Natural killer cell (primary cell): Measurements from ENCODE around the gene MAN1A1. TPM values are rescaled to one million over a fixed set of nuclear protein-coding genes. Genes with fewer than 3 reads are reported as not detected.

ENCODE experiments used
- ATAC-seq, 3 donors: fragments of 150-1000 bp in 2 of 3; fragments of 200-7000 bp in 1 of 3; cut with Tn5 transposase; 1 replicate in 1 of 3; 2 replicates in 2 of 3; pipeline ENCODE4 v1.10.0; 2021; ENCODE audit warnings: mild to moderate bottlenecking in 2 of 3, moderate library complexity in 2 of 3
- DNase-seq, 2 donors: peaks; one replicate each; pipeline versions ENCODE4 v3.0.0 to v3.0.0-alpha.2; 2013 to 2021; ENCODE audit warnings: mixed read lengths in 1 of 2
- H3K27ac ChIP-seq: one replicate; pipeline ENCODE4 v1.5.1; 2013; ENCODE audit warnings: mild to moderate bottlenecking, low read length
- H3K27me3 ChIP-seq: one replicate; pipeline ENCODE4 v1.6.1; 2013; ENCODE audit warnings: low read length; ENCODE audit not compliant: control insufficient read depth, insufficient read depth
- H3K36me3 ChIP-seq: one replicate; pipeline ENCODE4 v1.6.1; 2013; ENCODE audit warnings: low read length; ENCODE audit not compliant: control insufficient read depth, insufficient read depth
- H3K4me1 ChIP-seq: one replicate; pipeline ENCODE4 v1.6.1; 2013; ENCODE audit warnings: low read length; ENCODE audit not compliant: control insufficient read depth, insufficient read depth
- H3K4me3 ChIP-seq: one replicate; pipeline ENCODE4 v1.5.1; 2013; ENCODE audit warnings: low read length
- H3K9me3 ChIP-seq: one replicate; pipeline ENCODE4 v1.6.1; 2013; ENCODE audit warnings: low read length; ENCODE audit not compliant: control insufficient read depth, insufficient read depth
- H3K27ac Mint-ChIP-seq, 2 donors: one replicate each; pipeline ENCODE4 v1.8.0; 2022; ENCODE audit warnings: mild to moderate bottlenecking in 2 of 2, mixed read lengths in 2 of 2, moderate library complexity in 1 of 2
- H3K27me3 Mint-ChIP-seq, 2 donors: one replicate each; pipeline ENCODE4 v1.8.0; 2022; ENCODE audit warnings: low read depth in 2 of 2, mixed read lengths in 2 of 2
- H3K36me3 Mint-ChIP-seq: one replicate; pipeline ENCODE4 v1.8.0; 2022; ENCODE audit warnings: mixed read lengths
- H3K4me1 Mint-ChIP-seq, 2 donors: one replicate each; pipeline ENCODE4 v1.8.0; 2022; ENCODE audit warnings: mixed read lengths in 2 of 2
- H3K4me3 Mint-ChIP-seq: one replicate; pipeline ENCODE4 v1.8.0; 2022; ENCODE audit warnings: mild to moderate bottlenecking, moderate library complexity, mixed read lengths
- H3K9me3 Mint-ChIP-seq, 2 donors: one replicate each; pipeline ENCODE4 v1.8.0; 2022; ENCODE audit warnings: mixed read lengths in 2 of 2
- WGBS: methylation state at CpG from one replicate; pipeline ENCODE4 v1.1.7; 2013; ENCODE audit warnings: missing lambda C conversion rate; ENCODE audit not compliant: insufficient coverage; 5-methylcytosine and 5-hydroxymethylcytosine counted together
- intact Hi-C: fragments of 100-400 bp; cut with micrococcal nuclease; formaldehyde crosslinking; loops from one replicate; pipeline ENCODE4 v1.14.2; 2022
- total RNA-seq, 4 donors: library from RNA; stranded (reverse); fragments of 120-200 nt in 1 of 4; gene quantifications; one replicate each; pipeline versions ENCODE4 v1.2.3 to v1.2.4, GENCODE V29; 2013 to 2022
- TF ChIP-seq, protein P1 (sequence below): fragments of 200-600 bp; IDR thresholded peaks from one replicate; pipeline ENCODE4 v1.8.0; 2022; ENCODE audit warnings: antibody characterized with exemption

Gene MAN1A1
- total RNA-seq, 3 donors from 2014 or later (not counting 1 experiment from before 2014, with no cell fraction given) = 45.6 to 54.6 (median 53.6) TPM

DNA sequence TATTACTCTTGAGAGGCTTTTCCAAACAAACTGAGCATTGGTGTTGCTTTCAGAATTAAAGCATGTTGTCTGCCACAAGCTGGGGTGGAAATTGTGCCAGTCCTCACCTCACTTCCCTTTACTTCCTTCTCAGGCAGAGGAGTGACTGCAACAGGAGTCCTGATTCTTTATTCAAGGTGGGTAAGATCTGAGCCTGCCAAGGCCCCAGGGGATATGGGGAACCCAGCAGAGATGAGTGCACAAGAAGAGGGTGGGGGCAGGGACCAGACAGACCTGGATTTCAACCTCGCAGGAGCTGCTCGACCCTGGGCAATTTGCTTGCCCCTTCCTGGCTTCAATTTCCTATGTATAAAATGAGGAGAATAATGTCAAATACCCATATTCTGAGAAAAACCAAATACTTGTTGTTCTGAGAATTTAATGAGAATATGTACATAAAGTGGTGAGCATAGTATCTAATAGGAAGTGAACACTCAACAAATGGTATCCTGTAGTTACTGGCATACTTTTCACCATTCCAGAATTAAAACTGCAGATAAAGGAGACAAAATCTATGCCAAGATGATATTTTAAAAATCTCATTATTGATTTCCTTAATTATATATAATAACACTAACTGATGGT lies 17.8 kb downstream of the MAN1A1 start:
- intact Hi-C loops = loop anchor here (2.0 kb wide), 1 partner anchor 19 kb away; no protein-coding TSS in a partner anchor
- TF ChIP-seq, protein P1, sequence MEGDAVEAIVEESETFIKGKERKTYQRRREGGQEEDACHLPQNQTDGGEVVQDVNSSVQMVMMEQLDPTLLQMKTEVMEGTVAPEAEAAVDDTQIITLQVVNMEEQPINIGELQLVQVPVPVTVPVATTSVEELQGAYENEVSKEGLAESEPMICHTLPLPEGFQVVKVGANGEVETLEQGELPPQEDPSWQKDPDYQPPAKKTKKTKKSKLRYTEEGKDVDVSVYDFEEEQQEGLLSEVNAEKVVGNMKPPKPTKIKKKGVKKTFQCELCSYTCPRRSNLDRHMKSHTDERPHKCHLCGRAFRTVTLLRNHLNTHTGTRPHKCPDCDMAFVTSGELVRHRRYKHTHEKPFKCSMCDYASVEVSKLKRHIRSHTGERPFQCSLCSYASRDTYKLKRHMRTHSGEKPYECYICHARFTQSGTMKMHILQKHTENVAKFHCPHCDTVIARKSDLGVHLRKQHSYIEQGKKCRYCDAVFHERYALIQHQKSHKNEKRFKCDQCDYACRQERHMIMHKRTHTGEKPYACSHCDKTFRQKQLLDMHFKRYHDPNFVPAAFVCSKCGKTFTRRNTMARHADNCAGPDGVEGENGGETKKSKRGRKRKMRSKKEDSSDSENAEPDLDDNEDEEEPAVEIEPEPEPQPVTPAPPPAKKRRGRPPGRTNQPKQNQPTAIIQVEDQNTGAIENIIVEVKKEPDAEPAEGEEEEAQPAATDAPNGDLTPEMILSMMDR = no peak
- Histone ChIP-seq H3K9me3 (no peaks in the 10 kb centered on the region), H3K27ac (peak overlapping the region; percentile 70), H3K27me3 (no peaks in the 10 kb centered on the region), H3K4me3 (no peak overlapping the region), H3K4me1 (peaks cover 10% of the 10 kb centered on the region), H3K36me3 (no peaks in the 10 kb centered on the region)
- WGBS = 0% methylated on average over 1 of the region's 2 CpGs
- ATAC-seq (peak in 1 of 3 donors; percentile 34), DNase-seq (no peak)
- peaks cover 68 to 78% of the 10 kb centered on the region in 2 donors for H3K4me1 Mint-ChIP-seq
- no peaks in the 10 kb centered on the region for H3K36me3 Mint-ChIP-seq
- no peaks in the 10 kb centered on the region for H3K27me3 Mint-ChIP-seq
- H3K27ac Mint-ChIP-seq = peak overlapping the region in 1 of 2 donors; percentile 72
- no peaks in the 10 kb centered on the region for H3K9me3 Mint-ChIP-seq
- H3K4me3 Mint-ChIP-seq = no peak overlapping the region

DNA sequence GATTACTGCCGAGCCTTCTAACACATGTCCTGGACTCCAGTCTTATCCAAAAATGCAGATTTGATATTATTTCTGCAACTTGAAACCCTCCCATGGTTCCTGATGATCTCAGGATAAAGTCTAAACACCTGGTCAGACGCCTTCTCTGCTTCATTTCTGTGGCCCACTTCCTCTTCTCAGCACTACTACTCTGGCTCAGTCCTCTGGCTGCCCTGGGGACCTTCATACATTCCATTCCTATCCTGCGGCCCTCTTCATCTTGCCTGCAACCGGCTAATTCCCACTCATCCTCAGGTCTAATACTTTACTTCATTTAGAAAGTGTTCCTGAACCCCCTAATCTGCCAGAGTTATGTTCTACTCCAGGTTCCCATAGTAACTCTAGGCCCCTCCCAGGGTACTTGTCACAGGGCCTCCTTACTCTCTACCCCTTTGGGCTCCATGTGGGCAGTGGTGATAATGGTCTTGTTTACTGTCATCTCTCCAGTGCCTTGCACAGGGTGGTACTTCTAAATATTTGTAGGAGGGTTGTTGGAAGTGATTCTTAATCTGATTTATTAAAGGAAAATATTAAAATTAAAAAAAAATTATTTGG lies 18.9 kb downstream of the MAN1A1 start:
- H3K4me1 ChIP-seq = peaks cover 14% of the 10 kb centered on the region
- no peaks in the 10 kb centered on the region for H3K9me3 ChIP-seq
- H3K4me1 Mint-ChIP-seq = peaks cover 74 to 81% of the 10 kb centered on the region in 2 donors
- TF ChIP-seq, protein P1 = no peak
- no peaks in the 10 kb centered on the region for H3K27me3 Mint-ChIP-seq
- peak overlapping the region; percentile 15 to 43 for H3K27ac Mint-ChIP-seq
- H3K4me3 ChIP-seq = no peak overlapping the region
- no peaks in the 10 kb centered on the region for H3K27me3 ChIP-seq
- H3K4me3 Mint-ChIP-seq = no peak overlapping the region
- intact Hi-C loops = no loop called here
- no peak for ATAC-seq
- WGBS = 77% methylated on average over 4 of the region's 4 CpGs
- no peak for DNase-seq
- H3K36me3 Mint-ChIP-seq = no peaks in the 10 kb centered on the region
- no peak overlapping the region for H3K27ac ChIP-seq
- no peaks in the 10 kb centered on the region for H3K9me3 Mint-ChIP-seq
- H3K36me3 ChIP-seq = no peaks in the 10 kb centered on the region

DNA sequence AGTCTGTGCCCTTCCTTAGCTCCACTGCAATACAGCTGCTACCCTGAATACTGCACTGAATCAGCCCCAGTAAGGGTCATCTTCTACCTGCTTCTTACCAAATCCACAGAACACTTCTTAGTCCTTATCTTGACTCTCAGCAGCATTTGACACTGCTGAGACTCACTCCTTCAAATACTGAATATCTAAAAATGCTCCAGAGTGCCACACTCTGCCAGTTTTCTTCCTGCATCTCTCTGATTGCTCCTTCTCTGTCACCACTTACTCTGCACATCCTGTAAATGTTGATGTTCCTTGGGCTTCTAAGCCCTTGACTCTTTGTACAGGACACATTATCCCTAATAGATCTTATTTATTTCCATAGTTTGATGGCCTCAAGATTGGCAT lies 19.8 kb downstream of the MAN1A1 start:
- peak overlapping the region; percentile 15 to 43 for H3K27ac Mint-ChIP-seq
- H3K36me3 Mint-ChIP-seq = no peaks in the 10 kb centered on the region

More for the DNA sequence above, 19.8 kb downstream of the MAN1A1 start:
- Histone ChIP-seq H3K4me1 (peaks cover 14% of the 10 kb centered on the region), H3K27ac (no peak overlapping the region), H3K4me3 (no peak overlapping the region), H3K36me3 (no peaks in the 10 kb centered on the region), H3K27me3 (no peaks in the 10 kb centered on the region), H3K9me3 (no peaks in the 10 kb centered on the region)
- Mint-ChIP-seq H3K4me3 (no peak overlapping the region), H3K4me1 (peaks cover 67 to 73% of the 10 kb centered on the region in 2 donors), H3K9me3 (no peaks in the 10 kb centered on the region), H3K27me3 (no peaks in the 10 kb centered on the region)
- ATAC-seq (no peak), DNase-seq (no peak)
- intact Hi-C loops = no loop called here
- TF ChIP-seq, protein P1 = no peak
